Rectal smooth muscle tissue (tissue), 1 donor: Measurements from ENCODE around the gene ADARB2.
"Not testable (repeated sequence)": the region's sequence is repeated elsewhere in the genome, so short reads cannot be mapped to it uniquely, and the experiment has no call there.

Source experiments
- H3K27ac ChIP-seq: one replicate; pipeline ENCODE4 v1.7.0; 2013; ENCODE audit warnings: low read depth, low read length, inconsistent platforms
- H3K27me3 ChIP-seq: one replicate; pipeline ENCODE4 v1.7.0; 2013; ENCODE audit warnings: low read length; ENCODE audit not compliant: control insufficient read depth, insufficient read depth
- H3K36me3 ChIP-seq: one replicate; pipeline ENCODE4 v1.7.0; 2013; ENCODE audit warnings: low read length; ENCODE audit not compliant: control insufficient read depth, insufficient read depth
- H3K4me1 ChIP-seq: one replicate; pipeline ENCODE4 v1.7.0; 2013; ENCODE audit warnings: low read length; ENCODE audit not compliant: control insufficient read depth, insufficient read depth
- H3K4me3 ChIP-seq: one replicate; pipeline ENCODE4 v1.7.0; 2013; ENCODE audit warnings: low read length
- H3K9ac ChIP-seq: one replicate; pipeline ENCODE4 v1.7.0; 2013; ENCODE audit warnings: low read length

ADARB2 gene

GRCh38 chr10:1402016-1402770 lies 335.1 kb downstream of the ADARB2 start:
- H3K27me3 ChIP-seq = no peaks in the 10 kb centered on the region
- H3K4me3 ChIP-seq = no peak overlapping the region
- H3K9ac ChIP-seq = no peak overlapping the region
- no peaks in the 10 kb centered on the region for H3K36me3 ChIP-seq
- H3K27ac ChIP-seq = no peak overlapping the region
- no peaks in the 10 kb centered on the region for H3K4me1 ChIP-seq

- no peak overlapping the region for H3K4me3 ChIP-seq
- no peaks in the 10 kb centered on the region for H3K4me1 ChIP-seq
- no peak overlapping the region for H3K27ac ChIP-seq
- no peaks in the 10 kb centered on the region for H3K27me3 ChIP-seq
- H3K9ac ChIP-seq = no peak overlapping the region
- H3K36me3 ChIP-seq = no peaks in the 10 kb centered on the region
These were observed 336.0 kb downstream of the ADARB2 start for GRCh38 chr10:1401071-1401965.

GRCh38 chr10:1400101-1401070 lies 336.9 kb downstream of the ADARB2 start:
- no peak overlapping the region for H3K4me3 ChIP-seq
- H3K27me3 ChIP-seq = no peaks in the 10 kb centered on the region
- no peak overlapping the region for H3K9ac ChIP-seq

GRCh38 chr10:1399431-1400100 lies 337.8 kb downstream of the ADARB2 start:
- H3K4me3 ChIP-seq = no peak overlapping the region
- no peak overlapping the region for H3K27ac ChIP-seq
- H3K27me3 ChIP-seq = no peaks in the 10 kb centered on the region
- H3K4me1 ChIP-seq = no peaks in the 10 kb centered on the region
- no peak overlapping the region for H3K9ac ChIP-seq
- H3K36me3 ChIP-seq = no peaks in the 10 kb centered on the region

More at GRCh38 chr10:1400101-1401070, 336.9 kb downstream of the ADARB2 start:
- no peaks in the 10 kb centered on the region for H3K36me3 ChIP-seq
- no peaks in the 10 kb centered on the region for H3K4me1 ChIP-seq
- H3K27ac ChIP-seq = no peak overlapping the region

GRCh38 chr10:1398626-1399410 lies 338.5 kb downstream of the ADARB2 start:
- no peak overlapping the region for H3K27ac ChIP-seq
- H3K36me3 ChIP-seq = no peaks in the 10 kb centered on the region
- no peak overlapping the region for H3K9ac ChIP-seq
- no peak overlapping the region for H3K4me3 ChIP-seq
- H3K4me1 ChIP-seq = no peaks in the 10 kb centered on the region
- H3K27me3 ChIP-seq = no peaks in the 10 kb centered on the region

- H3K9ac ChIP-seq, H3K27me3 ChIP-seq, H3K27ac ChIP-seq, H3K36me3 ChIP-seq, H3K4me1 ChIP-seq, H3K4me3 ChIP-seq: not testable (repeated sequence)
These were observed 339.2 kb downstream of the ADARB2 start for GRCh38 chr10:1398116-1398515.

- H3K4me3 ChIP-seq = no peak overlapping the region
- H3K36me3 ChIP-seq = no peaks in the 10 kb centered on the region
- no peak overlapping the region for H3K9ac ChIP-seq
- H3K27me3 ChIP-seq = no peaks in the 10 kb centered on the region
- H3K4me1 ChIP-seq = no peaks in the 10 kb centered on the region
- no peak overlapping the region for H3K27ac ChIP-seq
These were observed 341.1 kb downstream of the ADARB2 start for GRCh38 chr10:1396297-1396635.

- Histone ChIP-seq H3K9ac (no peak overlapping the region), H3K27ac (no peak overlapping the region), H3K27me3 (no peaks in the 10 kb centered on the region), H3K4me3 (no peak overlapping the region), H3K4me1 (no peaks in the 10 kb centered on the region), H3K36me3 (no peaks in the 10 kb centered on the region)
These were observed 341.6 kb downstream of the ADARB2 start for GRCh38 chr10:1395481-1396296.

- Histone ChIP-seq H3K27ac (no peak overlapping the region), H3K4me1 (no peaks in the 10 kb centered on the region), H3K9ac (no peak overlapping the region), H3K36me3 (no peaks in the 10 kb centered on the region), H3K4me3 (no peak overlapping the region), H3K27me3 (no peaks in the 10 kb centered on the region)
These were observed 342.3 kb downstream of the ADARB2 start for GRCh38 chr10:1395025-1395480.

- Histone ChIP-seq H3K4me1 (no peaks in the 10 kb centered on the region), H3K27ac (no peak overlapping the region), H3K4me3 (no peak overlapping the region), H3K27me3 (no peaks in the 10 kb centered on the region), H3K9ac (no peak overlapping the region), H3K36me3 (no peaks in the 10 kb centered on the region)
These were observed 343.0 kb downstream of the ADARB2 start for GRCh38 chr10:1394155-1394912.
